T-helper 2 cell (primary cell): ENCODE data around the gene MEF2A.
A peak's percentile ranks its signal among the peaks of the same experiment; 100 is the strongest.

Source experiments
- DNase-seq, 5 experiments: peaks; one replicate each; pipeline versions ENCODE4 v3.0.0 to v3.0.0-alpha.2; 2012 to 2022

MEF2A gene

GRCh38 chr15:99606646-99607045 lies 40.9 kb downstream of the MEF2A start:
- DNase-seq, result no peak

GRCh38 chr15:99613481-99613880 lies 47.7 kb downstream of the MEF2A start:
- no peak for DNase-seq

- DNase-seq, result no peak
Measured at GRCh38 chr15:99613887-99614647, 48.3 kb downstream of the MEF2A start.

- no peak for DNase-seq
Measured at GRCh38 chr15:99614749-99615288, 49.0 kb downstream of the MEF2A start.

- no peak for DNase-seq
Measured at GRCh38 chr15:99615460-99615859, 49.7 kb downstream of the MEF2A start.

- DNase-seq, result no peak
Measured at GRCh38 chr15:99616129-99616528, 50.3 kb downstream of the MEF2A start.

- DNase-seq, result peak in 1 of 5 experiments; percentile 58
Measured at GRCh38 chr15:99616773-99617342, 51.1 kb downstream of the MEF2A start.

GRCh38 chr15:99618941-99619411 lies 53.2 kb downstream of the MEF2A start:
- no peak for DNase-seq

GRCh38 chr15:99619712-99620111 lies 53.9 kb downstream of the MEF2A start:
- DNase-seq, result no peak

- DNase-seq, result no peak
Measured at GRCh38 chr15:99620178-99620577, 54.4 kb downstream of the MEF2A start.

GRCh38 chr15:99621767-99622166 lies 56.0 kb downstream of the MEF2A start:
- no peak for DNase-seq

- DNase-seq, result no peak
Measured at GRCh38 chr15:99628374-99629001, 62.7 kb downstream of the MEF2A start.

- DNase-seq, result no peak
Measured at GRCh38 chr15:99630607-99631131, 64.9 kb downstream of the MEF2A start.

- DNase-seq, result no peak
Measured at GRCh38 chr15:99631255-99631654, 65.5 kb downstream of the MEF2A start.

- DNase-seq, result no peak
Measured at GRCh38 chr15:99632521-99632920, 66.7 kb downstream of the MEF2A start.

GRCh38 chr15:99633655-99634054 lies 67.9 kb downstream of the MEF2A start:
- DNase-seq, result no peak

GRCh38 chr15:99634576-99634975 lies 68.8 kb downstream of the MEF2A start:
- DNase-seq, result no peak

GRCh38 chr15:99635145-99635544 lies 69.4 kb downstream of the MEF2A start:
- no peak for DNase-seq

- peak in 1 of 5 experiments; percentile 67 for DNase-seq
Measured at GRCh38 chr15:99635794-99636193, 70.0 kb downstream of the MEF2A start.

- no peak for DNase-seq
Measured at GRCh38 chr15:99644913-99645542, 79.2 kb downstream of the MEF2A start.

- DNase-seq, result no peak
Measured at GRCh38 chr15:99645543-99645935, 79.8 kb downstream of the MEF2A start.

- no peak for DNase-seq
Measured at GRCh38 chr15:99645951-99646350, 80.2 kb downstream of the MEF2A start.
